HEK293 (cell line): ENCODE data around the gene SBK2.
"Not testable (repeated sequence)": the region's sequence is repeated elsewhere in the genome, so short reads cannot be mapped to it uniquely, and the experiment has no call there.

Source experiments
- SP7 ChIP-seq: fragments of 450-650 bp; formaldehyde crosslinking; IDR thresholded peaks from 2 replicates; pipeline ENCODE4 v1.5.1; 2016; ENCODE audit warnings: missing biosample characterization, missing genetic modification characterization
- ZNF510 ChIP-seq: fragments of 450-650 bp; formaldehyde crosslinking; IDR thresholded peaks from 2 replicates; pipeline ENCODE4 v1.5.1; 2018; ENCODE audit warnings: mild to moderate bottlenecking, missing genetic modification characterization, missing biosample characterization; ENCODE audit not compliant: insufficient replicate concordance
- ZNF549 ChIP-seq: fragments of 450-650 bp; IDR thresholded peaks from 2 replicates; pipeline ENCODE4 v1.5.1; 2018; ENCODE audit warnings: missing biosample characterization, missing genetic modification characterization, mild to moderate bottlenecking, inconsistent platforms, moderate library complexity
- TF ChIP-seq, protein P1 (sequence below): fragments of 450-650 bp; formaldehyde crosslinking; IDR thresholded peaks from 2 replicates; pipeline ENCODE4 v1.5.1; 2016; ENCODE audit warnings: missing biosample characterization, missing genetic modification characterization

DNA sequence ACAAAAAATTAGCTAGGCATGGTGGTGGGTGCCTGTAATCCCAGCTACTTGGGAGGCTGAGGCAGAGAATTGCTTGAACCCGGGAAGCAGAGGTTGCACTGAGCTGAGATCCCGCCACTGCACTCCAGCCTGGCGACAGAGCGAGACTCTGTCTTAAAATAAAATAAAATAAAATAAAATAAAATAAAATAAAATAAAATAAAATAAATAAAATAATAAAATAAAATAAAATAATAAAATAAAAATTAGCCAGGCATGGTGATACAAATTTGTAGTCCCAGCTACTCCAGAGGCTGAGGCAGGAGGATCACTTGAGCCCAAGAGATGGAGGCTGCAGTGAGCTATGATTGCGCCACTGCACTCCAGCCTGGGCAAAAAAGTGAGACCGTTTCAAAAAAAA, 37.0 kb upstream of the SBK2 start:
- TF ChIP-seq ZNF510 (tag by site-specific recombination); SP7; ZNF549 (tag by site-specific recombination): not testable (repeated sequence)
- TF ChIP-seq, protein P1, sequence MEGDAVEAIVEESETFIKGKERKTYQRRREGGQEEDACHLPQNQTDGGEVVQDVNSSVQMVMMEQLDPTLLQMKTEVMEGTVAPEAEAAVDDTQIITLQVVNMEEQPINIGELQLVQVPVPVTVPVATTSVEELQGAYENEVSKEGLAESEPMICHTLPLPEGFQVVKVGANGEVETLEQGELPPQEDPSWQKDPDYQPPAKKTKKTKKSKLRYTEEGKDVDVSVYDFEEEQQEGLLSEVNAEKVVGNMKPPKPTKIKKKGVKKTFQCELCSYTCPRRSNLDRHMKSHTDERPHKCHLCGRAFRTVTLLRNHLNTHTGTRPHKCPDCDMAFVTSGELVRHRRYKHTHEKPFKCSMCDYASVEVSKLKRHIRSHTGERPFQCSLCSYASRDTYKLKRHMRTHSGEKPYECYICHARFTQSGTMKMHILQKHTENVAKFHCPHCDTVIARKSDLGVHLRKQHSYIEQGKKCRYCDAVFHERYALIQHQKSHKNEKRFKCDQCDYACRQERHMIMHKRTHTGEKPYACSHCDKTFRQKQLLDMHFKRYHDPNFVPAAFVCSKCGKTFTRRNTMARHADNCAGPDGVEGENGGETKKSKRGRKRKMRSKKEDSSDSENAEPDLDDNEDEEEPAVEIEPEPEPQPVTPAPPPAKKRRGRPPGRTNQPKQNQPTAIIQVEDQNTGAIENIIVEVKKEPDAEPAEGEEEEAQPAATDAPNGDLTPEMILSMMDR (tag by site-specific recombination), result not testable (repeated sequence)
